Fibroblast of lung (primary cell): ENCODE results near the gene SERTAD1.

ENCODE experiments used
- CTCF ChIP-seq, 2 donors: IDR thresholded peaks in 1 of 2; conservative IDR thresholded peaks in 1 of 2; 1 replicate in 1 of 2; 2 replicates in 1 of 2; pipeline ENCODE4 v1.5.1; 2011 to 2012; ENCODE audit warnings: low read length in 2 of 2, control low read depth in 1 of 2, inconsistent platforms in 1 of 2, low read depth in 1 of 2, mild to moderate bottlenecking in 1 of 2
- EZH2 ChIP-seq: IDR thresholded peaks from 2 replicates; pipeline ENCODE4 v1.5.1; 2012; ENCODE audit warnings: low read length, control low read depth, mild to moderate bottlenecking; ENCODE audit errors: missing control alignments

- TF ChIP-seq CTCF (conservative IDR thresholded peaks at IDR 0.05 in 1 of 2, IDR thresholded peaks at IDR 0.05 in 1 of 2; ENCODE audit: low read depth in 1 of 2, low read length in 2 of 2), result no peak
- TF ChIP-seq EZH2, result no peak
Observed at GRCh38 chr19:40449506-40449905, 23.7 kb upstream of the SERTAD1 start.
